Omental fat pad (tissue), 4 donors: Measurements from ENCODE around the gene DLD. TPM values are rescaled to one million over a fixed set of nuclear protein-coding genes. Genes with fewer than 3 reads are reported as not detected.
"Not testable (repeated sequence)": the region's sequence is repeated elsewhere in the genome, so short reads cannot be mapped to it uniquely, and the experiment has no call there.

Experiments
- ATAC-seq: fragments of 150-250 bp; one replicate; pipeline ENCODE4 v1.9.1; 2016; ENCODE audit warnings: mild to moderate bottlenecking, moderate library complexity; ENCODE audit not compliant: low FRiP score
- DNase-seq: peaks from one replicate; pipeline ENCODE4 v3.0.0-alpha.2; 2019; ENCODE audit warnings: low spot score
- CTCF ChIP-seq, 3 donors: fragments of 450-650 bp; IDR thresholded peaks; one replicate each; pipeline ENCODE4 v1.5.1; 2016 to 2017; ENCODE audit warnings: antibody characterized with exemption in 3 of 3, mild to moderate bottlenecking in 3 of 3, moderate library complexity in 2 of 3
- total RNA-seq, 4 donors: library from RNA; depleted of rRNA; stranded (reverse); fragments of >200 nt; gene quantifications; one replicate each; pipeline ENCODE4 v1.1.0, GENCODE V29; 2016

The DLD gene
- 100 to 1,000 TPM in 1 of 4 donors, 10 to 100 TPM in 3; 46.0 to 112 (median 59.2) TPM for total RNA-seq

GRCh38 chr7:107890962-107891635 is at the start of gene DLD:
Gene DLD, plus strand, starts transcription at chr7:107891183. Its CDS starts 68 bp downstream, at chr7:107891251.
- peak; percentile 85 for DNase-seq
- TF ChIP-seq CTCF (IDR thresholded peaks at IDR 0.05) = no peak
- ATAC-seq = peak; percentile 99

DNA sequence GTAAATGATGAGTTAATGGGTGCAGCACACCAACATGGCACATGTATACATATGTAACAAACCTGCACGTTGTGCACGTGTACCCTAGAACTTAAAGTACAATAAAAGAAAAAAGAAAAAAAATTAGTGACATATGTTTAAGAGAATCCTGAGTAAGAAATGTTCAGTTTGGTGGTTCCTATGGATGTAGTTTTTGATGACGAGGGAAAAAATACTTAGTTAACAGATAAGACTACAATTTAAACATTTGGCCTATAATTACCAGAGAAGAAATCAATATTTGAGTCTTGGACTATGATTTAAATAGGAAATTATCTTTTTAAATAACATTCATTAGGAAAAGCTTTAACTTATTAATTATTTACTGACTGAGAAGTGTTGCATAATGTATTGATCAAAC is 48.8 kb upstream of the DLD start:
- no peak for TF ChIP-seq CTCF (IDR thresholded peaks at IDR 0.05)
- ATAC-seq (no peak), DNase-seq (no peak)

DNA sequence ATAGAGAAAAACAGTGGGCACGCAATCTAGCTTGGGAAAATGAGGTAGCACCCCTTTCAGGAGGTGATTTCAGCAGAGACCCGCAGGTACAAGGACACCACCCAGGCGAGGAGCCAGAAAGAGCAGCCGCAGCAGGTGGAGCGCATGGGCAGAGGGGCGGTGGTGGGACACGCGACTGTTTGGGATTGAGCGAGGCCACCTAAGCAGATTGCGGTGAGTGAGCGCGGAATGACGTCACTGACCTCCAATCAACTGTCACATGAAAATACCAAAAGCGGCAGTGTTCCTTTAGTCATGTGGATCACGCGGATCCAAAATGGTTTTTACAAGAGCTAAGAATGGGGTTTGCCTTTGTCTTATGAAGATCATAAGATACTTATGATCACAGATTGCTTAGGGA is 47.8 kb upstream of the DLD start:
- no peak for TF ChIP-seq CTCF (IDR thresholded peaks at IDR 0.05)
- no peak for ATAC-seq
- no peak for DNase-seq

- TF ChIP-seq CTCF (IDR thresholded peaks at IDR 0.05) = no peak
- no peak for DNase-seq
- no peak for ATAC-seq
Observed at GRCh38 chr7:107846324-107846723, 44.7 kb upstream of the DLD start.

DNA sequence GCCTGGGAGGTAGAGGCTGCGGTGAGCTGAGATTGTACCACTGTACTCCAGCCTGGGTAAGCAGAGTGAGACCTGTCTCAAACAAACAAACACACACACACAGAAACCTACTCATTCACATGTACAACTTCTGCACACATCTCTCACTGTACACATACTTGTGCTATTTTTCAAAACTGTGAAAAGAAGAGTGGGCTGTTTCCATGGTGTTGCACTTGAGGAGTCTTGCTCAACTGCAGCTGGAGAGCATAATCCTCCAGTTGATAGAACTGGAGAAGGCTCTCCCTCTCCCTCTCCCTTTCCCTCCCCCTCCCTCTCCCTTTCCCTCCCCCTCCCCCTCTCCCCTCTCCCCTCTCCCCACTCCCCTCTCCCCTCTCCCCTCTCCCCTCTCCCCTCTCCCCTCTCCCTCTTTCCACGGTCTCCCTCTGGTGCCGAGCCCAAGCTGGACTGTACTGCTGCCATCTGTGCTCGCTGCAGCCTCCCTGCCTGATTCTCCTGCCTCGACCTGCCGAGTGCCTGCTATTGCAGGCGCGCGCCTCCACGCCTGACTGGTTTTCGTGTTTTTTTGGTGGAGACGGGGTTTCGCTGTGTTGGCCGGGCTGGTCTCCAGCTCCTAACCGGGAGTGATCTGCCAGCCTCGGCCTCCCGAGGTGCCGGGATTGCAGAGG is 43.7 kb upstream of the DLD start:
- DNase-seq (no peak), ATAC-seq (no peak)
- TF ChIP-seq CTCF (IDR thresholded peaks at IDR 0.05) = no peak

GRCh38 chr7:107847836-107848175 is 43.2 kb upstream of the DLD start:
- not testable (repeated sequence) for ATAC-seq, DNase-seq

DNA sequence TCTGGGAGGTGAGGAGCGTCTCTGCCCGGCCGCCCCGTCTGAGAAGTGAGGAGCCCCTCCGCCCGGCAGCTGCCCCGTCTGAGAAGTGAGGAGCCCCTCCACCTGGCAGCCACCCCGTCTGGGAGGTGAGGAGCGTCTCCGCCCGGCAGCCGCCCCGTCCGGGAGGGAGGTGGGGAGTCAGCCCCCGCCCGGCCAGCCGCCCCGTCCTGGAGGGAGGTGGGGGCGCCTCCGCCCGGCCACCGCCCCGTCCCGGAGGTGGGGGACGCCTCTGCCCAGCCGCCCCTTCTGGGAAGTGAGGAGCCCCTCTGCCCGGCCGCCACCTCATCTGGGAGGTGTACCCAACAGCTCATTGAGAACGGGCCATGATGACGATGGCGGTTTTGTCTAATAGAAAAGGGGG is 42.8 kb upstream of the DLD start:
- ATAC-seq, DNase-seq: not testable (repeated sequence)

GRCh38 chr7:107850216-107850615 is 40.8 kb upstream of the DLD start:
- DNase-seq (no peak), ATAC-seq (no peak)
- no peak for TF ChIP-seq CTCF (IDR thresholded peaks at IDR 0.05)
